HG02840 (cell line): Measurements from ENCODE around the gene G6PD.
"Not testable (repeated sequence)": the region's sequence is repeated elsewhere in the genome, so short reads cannot be mapped to it uniquely, and the experiment has no call there.

Source experiments
- ATAC-seq: cut with Tn5 transposase; IDR thresholded peaks from one replicate; pipeline ENCODE4 v1.9.1; 2021; ENCODE audit warnings: mild to moderate bottlenecking, moderate library complexity, moderate number of reproducible peaks; ENCODE audit not compliant: unreplicated experiment, low FRiP score

G6PD gene

GRCh38 chrX:154545673-154546274 lies 872 bp downstream of the G6PD start:
- ATAC-seq = no peak

DNA sequence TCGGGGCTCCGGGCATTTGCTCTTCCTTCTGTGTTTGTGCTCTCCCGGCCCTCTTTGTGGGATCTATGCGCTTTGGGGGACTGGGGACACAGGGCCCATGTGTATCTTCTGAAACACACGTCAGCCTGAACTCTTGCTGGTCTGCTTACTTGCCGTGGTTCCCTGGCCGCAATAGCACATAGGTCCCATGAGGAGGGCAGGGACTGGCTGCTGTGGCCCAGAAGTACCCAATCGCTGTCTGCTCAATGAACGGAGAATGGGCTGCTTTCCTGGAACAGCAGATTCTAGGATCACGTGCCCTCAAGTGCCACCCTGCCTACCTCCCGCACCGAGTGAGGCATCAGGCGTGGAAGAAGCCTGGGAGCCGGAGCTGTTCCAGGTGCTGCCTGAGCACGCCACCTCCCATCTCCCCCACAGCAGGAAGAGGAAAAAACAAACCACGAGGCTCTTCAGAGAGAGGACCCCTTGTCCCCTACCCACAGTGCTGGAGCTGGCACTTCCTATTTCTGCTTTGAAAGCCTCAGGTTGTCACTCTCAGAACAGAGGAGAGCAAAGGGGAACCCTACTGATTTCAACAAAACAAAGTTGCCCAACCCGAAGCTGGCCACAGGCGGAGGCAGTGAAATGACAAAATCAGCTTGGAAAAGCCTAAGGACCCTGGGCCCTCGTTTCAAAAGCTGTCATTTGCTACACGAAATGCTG lies 3.8 kb downstream of the G6PD start:
- no peak for ATAC-seq

- no peak for ATAC-seq
These were observed 4.5 kb downstream of the G6PD start for GRCh38 chrX:154541896-154542722.

DNA sequence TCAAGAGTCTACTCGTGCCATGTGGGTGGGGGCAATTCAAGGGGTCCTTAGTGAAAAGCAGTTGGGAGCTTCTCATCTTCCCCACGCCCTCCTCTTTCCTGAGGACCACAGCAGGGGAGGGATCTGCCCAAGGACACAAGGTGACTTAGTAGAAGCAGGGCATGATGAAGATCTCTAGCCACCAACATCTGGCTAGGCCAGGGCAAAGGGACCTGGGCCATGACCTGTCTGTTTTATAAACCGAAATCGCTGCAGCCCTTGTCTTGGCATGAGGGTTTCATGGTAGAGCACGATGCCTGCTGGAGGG lies 5.1 kb downstream of the G6PD start:
- no peak for ATAC-seq

DNA sequence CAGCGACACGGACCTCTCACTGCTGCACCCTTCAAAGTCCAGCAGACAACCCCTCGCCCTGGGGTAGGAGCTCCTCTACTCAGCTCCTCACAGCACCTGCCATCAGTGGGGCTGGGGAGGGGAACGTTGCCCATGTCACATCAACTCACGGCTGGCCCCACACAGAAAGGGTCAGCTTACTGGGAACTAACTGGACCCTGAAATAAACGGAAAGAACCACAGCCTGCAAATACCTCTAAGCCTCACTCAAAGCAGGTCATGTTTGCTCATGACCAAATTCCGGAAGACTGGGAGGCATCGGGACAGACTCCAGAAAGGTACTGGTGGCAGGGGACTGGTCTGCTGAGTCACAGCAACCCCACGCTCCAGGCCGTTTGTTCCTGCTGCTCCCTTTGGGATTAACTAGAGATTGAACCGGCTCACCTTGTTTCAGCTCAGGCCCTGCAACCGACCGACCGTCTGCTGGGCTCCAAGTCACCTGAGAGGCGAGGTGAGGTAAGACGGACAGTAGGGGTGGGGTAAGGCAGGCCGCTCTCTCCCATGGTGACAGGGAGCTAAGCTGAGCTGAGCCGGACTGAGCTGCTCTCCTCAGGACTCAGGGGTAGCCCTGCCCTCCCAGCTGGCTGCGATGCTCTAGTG lies 5.6 kb downstream of the G6PD start:
- no peak for ATAC-seq

GRCh38 chrX:154540365-154540764 lies 6.3 kb downstream of the G6PD start:
- ATAC-seq = not testable (repeated sequence)

GRCh38 chrX:154539077-154539476 lies 7.6 kb downstream of the G6PD start:
- no peak for ATAC-seq

- no peak for ATAC-seq
These were observed 10.8 kb downstream of the G6PD start for GRCh38 chrX:154535892-154536291.

DNA sequence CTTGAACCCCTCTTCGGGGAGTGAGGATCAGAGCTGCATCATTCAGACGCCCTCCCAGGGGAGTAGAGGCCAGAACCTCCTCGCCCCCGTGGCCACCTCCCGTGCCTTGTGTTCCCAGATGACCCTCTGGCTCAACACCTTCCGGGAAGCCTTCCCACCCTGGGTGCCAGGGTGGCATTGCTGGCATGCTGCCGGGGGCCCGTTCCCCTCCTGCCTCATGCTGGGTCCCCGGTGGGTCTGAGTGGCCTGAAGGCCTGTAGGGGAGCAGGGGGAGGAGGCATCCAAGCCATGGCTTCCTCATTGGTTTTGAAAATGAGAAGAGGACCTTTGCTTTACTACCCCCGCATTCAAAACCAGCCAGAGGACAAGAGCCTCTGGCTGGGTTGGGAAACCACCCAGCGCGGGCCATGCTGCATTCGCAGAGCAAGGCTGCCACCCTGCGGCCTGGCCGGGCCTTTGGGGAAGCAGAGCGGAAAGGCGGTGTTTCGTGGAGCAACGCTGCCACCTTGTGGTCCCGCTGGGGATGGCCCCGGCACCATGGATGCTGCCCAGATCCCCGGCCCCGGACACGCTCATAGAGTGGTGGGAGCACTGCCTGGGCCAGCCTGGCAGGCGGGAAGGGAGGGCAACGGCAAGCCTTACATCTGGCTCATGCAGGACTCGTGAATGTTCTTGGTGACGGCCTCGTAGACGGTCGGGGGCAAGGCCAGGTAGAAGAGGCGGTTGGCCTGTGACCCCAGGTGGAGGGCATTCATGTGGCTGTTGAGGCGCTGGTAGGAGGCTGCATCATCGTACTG lies 11.9 kb downstream of the G6PD start:
- peak; percentile 81 for ATAC-seq

GRCh38 chrX:154532690-154533089 lies 14.0 kb downstream of the G6PD start:
- no peak for ATAC-seq

DNA sequence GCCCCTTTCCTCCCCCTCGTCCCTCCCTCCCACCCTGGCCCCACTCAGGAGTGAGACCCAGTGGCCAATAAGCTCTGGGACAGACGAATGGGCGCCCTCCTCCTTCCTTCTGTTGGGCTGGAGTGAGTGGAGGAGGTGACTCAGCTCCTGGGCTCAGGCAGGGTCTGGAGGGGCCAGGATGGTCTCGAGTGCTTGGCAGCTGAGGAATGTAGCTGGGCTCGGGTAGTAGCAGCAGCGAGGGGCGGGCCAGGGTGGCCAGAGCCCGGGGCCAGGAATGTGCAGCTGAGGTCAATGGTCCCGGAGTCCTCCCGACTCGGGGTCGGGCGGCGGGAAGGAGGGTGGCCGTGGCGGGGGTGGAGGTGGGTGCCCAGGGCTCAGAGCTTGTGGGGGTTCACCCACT lies 15.0 kb downstream of the G6PD start:
- no peak for ATAC-seq

DNA sequence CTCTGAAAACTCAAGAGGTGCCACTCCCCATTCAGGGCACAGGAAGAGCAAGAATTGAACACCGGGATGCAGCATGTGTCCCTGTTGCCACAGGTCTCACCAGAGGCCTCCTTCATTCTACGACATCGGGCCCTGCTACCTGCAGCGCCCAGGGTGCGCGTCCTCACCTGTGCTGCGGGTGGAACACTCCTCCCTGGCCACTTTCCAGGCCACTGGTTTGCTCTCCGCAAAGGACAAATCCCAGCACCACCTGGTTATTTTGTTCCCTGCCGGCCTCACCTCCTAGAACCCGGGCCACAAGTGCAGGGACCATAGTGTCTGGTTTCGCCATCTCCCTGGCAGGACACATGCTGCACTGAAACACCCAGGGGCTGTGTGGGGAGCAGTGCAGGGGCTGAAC lies 16.4 kb downstream of the G6PD start:
- ATAC-seq = no peak

DNA sequence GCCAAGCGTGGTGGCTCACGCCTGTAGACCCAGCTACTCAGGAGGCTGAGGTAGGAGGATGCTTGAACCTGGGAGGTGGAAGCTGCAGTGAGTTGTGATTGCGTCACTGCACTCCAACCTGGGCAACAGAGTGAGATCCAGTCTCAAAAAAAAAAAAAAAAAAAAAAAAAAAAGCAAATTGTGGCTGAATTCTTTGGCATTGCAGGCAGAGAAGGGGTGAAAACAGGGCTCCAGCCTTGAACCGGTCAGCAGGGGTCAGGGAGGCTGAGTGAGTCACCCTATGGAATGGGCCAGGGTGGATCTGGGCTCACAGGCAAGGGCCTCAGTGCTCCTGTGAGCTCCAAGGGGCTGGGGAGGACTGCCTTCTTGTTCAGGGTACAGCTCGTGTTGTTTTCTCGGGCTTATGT lies 17.4 kb downstream of the G6PD start:
- ATAC-seq = no peak

- ATAC-seq = peak; percentile 64
These were observed 19.6 kb downstream of the G6PD start for GRCh38 chrX:154526901-154527675.

- no peak for ATAC-seq
These were observed 20.8 kb downstream of the G6PD start for GRCh38 chrX:154525606-154526490.

DNA sequence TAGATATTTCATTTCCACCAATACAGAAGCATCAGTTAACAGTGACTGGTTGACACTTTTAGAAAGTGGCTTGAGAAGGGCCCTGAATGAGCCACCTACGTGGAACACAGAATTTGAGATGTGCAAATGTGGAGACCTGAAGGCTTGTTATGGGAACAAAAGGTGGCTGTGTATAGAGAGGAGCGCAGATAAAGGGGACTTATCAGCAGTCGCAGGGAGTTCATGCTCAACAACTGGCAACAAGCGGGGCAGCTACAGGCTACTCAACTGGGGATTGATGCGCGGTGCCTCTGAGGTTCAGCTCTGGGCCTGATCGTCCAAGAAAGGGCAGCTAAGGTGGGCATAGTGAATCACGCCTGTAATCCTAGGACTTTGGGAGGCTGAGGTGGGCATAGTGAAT lies 27.3 kb downstream of the G6PD start:
- ATAC-seq = no peak

DNA sequence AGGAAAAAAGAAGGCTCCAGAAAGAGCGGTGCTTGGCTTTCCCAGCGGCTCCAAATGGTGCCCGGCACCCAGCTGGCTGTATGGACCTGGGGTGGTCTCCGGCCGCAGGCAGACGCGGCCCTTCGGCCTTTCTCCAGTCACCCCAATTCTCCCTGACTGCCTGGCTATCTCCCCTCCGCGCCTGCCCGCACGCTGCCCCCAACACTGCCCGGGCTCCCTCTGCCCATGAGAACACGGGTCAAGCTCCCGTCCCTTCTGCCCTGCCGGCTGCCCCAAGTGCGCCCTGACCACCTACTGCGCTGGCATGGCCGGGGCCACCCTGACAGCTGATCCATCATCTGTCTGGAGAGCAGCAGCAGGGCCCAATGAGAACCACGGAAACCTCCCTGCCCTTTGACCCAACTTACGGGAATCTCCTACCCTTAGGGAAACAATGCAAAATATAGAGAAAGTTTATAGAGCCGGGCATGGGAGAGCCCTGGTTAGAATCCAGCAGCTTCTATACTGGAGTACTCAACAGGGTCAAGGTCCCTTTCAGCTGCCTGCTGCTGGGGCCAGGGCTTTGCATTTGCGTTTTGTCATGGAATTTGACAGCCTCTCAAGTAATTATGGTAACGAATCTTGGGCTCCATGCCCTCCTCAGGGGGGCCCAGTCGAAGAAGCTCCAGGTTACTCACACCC lies 29.4 kb downstream of the G6PD start:
- ATAC-seq = no peak

DNA sequence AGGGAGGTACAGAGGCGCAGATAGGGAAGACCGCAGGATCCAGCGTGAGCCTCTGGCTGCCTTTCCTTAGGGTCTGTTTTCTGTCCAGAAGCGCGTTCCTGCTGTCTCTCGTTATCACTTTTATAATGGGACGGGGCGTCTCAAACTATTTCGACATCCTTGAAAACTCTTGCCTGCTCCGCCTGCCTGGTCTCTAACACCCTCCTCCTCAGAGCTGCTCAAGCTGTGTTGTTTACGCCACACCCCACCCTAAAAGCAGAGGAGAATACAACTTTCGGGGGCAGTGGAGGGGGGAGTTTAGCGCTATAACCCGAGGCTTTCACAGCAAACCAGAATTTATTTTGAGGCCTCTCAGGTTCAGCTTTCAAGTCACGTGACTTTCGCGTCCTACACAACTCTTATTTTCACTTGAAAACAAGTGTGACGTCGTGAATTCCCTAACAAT lies 30.0 kb downstream of the G6PD start:
- ATAC-seq = no peak
